Fibroblast of skin of left biceps (primary cell): Measurements from ENCODE around the gene DEPDC7.
"Not testable (repeated sequence)": the region's sequence is repeated elsewhere in the genome, so short reads cannot be mapped to it uniquely, and the experiment has no call there.

Source experiments
- DNase-seq, 2 experiments: peaks; one replicate each; pipeline ENCODE4 v3.0.0-alpha.2; 2013; ENCODE audit warnings: low read depth in 2 of 2

Gene DEPDC7

GRCh38 chr11:33025339-33025722 lies 9.7 kb downstream of the DEPDC7 start:
- DNase-seq: no peak

- no peak for DNase-seq
Observed at GRCh38 chr11:33027233-33027632, 11.6 kb downstream of the DEPDC7 start.

- DNase-seq: no peak
Observed at GRCh38 chr11:33027846-33028536, 12.3 kb downstream of the DEPDC7 start.

GRCh38 chr11:33028537-33028914 lies 12.8 kb downstream of the DEPDC7 start:
- no peak for DNase-seq

GRCh38 chr11:33029218-33029617 lies 13.5 kb downstream of the DEPDC7 start:
- not testable (repeated sequence) for DNase-seq

- DNase-seq: no peak
Observed at GRCh38 chr11:33033493-33033892, 17.8 kb downstream of the DEPDC7 start.

GRCh38 chr11:33035011-33035410 lies 19.3 kb downstream of the DEPDC7 start:
- no peak for DNase-seq

GRCh38 chr11:33039274-33040032 lies 23.8 kb downstream of the DEPDC7 start, which contains the start of gene TCP11L1:
TCP11L1 (plus strand) TSS chr11:33039572; CDS start chr11:33043774, 4,202 bp downstream.
- peak; percentile 84 to 85 for DNase-seq

GRCh38 chr11:33040033-33040861 lies 24.6 kb downstream of the DEPDC7 start:
- DNase-seq: no peak

GRCh38 chr11:33040862-33041453 lies 25.3 kb downstream of the DEPDC7 start:
- no peak for DNase-seq

GRCh38 chr11:33043221-33043830 lies 27.6 kb downstream of the DEPDC7 start:
- DNase-seq: no peak

GRCh38 chr11:33044285-33044756 lies 28.6 kb downstream of the DEPDC7 start:
- no peak for DNase-seq

GRCh38 chr11:33045551-33046255 lies 30.0 kb downstream of the DEPDC7 start:
- DNase-seq: no peak

GRCh38 chr11:33048701-33049100 lies 33.0 kb downstream of the DEPDC7 start:
- not testable (repeated sequence) for DNase-seq

GRCh38 chr11:33049565-33050408 lies 34.1 kb downstream of the DEPDC7 start:
- not testable (repeated sequence) for DNase-seq

- no peak for DNase-seq
Observed at GRCh38 chr11:33052231-33052630, 36.6 kb downstream of the DEPDC7 start.

GRCh38 chr11:33055375-33055774 lies 39.7 kb downstream of the DEPDC7 start:
- no peak for DNase-seq

GRCh38 chr11:33057284-33057683 lies 41.6 kb downstream of the DEPDC7 start:
- no peak for DNase-seq

GRCh38 chr11:33059331-33060007 lies 43.8 kb downstream of the DEPDC7 start:
- no peak for DNase-seq
